Mesothelial cell of epicardium (in vitro differentiated cells): ENCODE results near the gene CCL25. TPM values are rescaled to one million over a fixed set of nuclear protein-coding genes. Genes with fewer than 3 reads are reported as not detected.

Experiments
- DNase-seq, 2 experiments: peaks; one replicate each; pipeline ENCODE4 v3.0.0; 2021; ENCODE audit warnings: low spot score in 2 of 2; ENCODE audit not compliant: unreplicated experiment in 2 of 2
- H3K27ac Mint-ChIP-seq: 2 replicates; pipeline ENCODE4 v1.8.0; 2021; ENCODE audit warnings: mixed read lengths
- H3K27me3 Mint-ChIP-seq: 2 replicates; pipeline ENCODE4 v1.8.0; 2021; ENCODE audit warnings: low read depth, mixed read lengths
- H3K36me3 Mint-ChIP-seq: 2 replicates; pipeline ENCODE4 v1.8.0; 2021; ENCODE audit warnings: mixed read lengths
- H3K4me1 Mint-ChIP-seq: 2 replicates; pipeline ENCODE4 v1.8.0; 2021; ENCODE audit warnings: mixed read lengths
- H3K4me3 Mint-ChIP-seq: 2 replicates; pipeline ENCODE4 v1.8.0; 2021; ENCODE audit warnings: mild to moderate bottlenecking, moderate library complexity, mixed read lengths
- H3K9me3 Mint-ChIP-seq: 2 replicates; pipeline ENCODE4 v1.8.0; 2021; ENCODE audit warnings: mixed read lengths
- total RNA-seq: library from RNA; stranded (reverse); gene quantifications from 3 replicates; pipeline ENCODE4 v1.2.1, GENCODE V29; 2021
- TF ChIP-seq, protein P1 (sequence below): fragments of 200-600 bp; sonication (generic); IDR thresholded peaks from one replicate; pipeline ENCODE4 v1.5.0; 2021; ENCODE audit warnings: antibody characterized with exemption; ENCODE audit not compliant: unreplicated experiment

CCL25 gene
- total RNA-seq, 1 donor from 2014 or later, result 0.42 TPM

DNA sequence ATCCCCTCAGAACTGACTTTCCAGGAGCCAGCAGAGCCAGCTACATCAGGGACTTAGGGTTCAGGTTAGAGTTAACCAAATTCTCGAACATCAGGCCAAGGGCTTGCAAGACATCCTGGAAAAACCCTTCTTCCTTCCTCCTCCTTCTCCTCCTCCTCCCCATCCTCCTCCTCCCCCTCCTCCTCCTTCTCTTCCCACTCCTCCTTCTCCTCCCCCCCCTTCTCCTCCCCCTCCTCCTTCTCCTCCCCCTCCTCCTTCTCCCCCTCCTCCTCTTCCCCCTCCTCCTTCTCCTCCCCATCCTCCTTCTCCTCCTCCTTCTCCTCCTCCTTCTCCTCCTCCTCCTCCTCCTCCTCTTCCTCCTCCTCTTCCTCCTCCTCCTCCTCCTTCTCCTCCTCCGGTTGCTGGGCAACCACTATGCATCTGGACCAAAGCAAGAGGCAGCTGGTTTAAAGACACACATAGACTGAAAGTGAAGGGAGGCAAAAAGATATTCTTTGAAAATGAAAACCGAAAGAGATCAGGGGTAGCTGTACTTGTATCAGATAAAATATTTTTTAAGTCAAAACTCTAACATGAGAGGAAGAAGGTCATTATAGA is 5.9 kb upstream of the CCL25 start:
- TF ChIP-seq, protein P1, sequence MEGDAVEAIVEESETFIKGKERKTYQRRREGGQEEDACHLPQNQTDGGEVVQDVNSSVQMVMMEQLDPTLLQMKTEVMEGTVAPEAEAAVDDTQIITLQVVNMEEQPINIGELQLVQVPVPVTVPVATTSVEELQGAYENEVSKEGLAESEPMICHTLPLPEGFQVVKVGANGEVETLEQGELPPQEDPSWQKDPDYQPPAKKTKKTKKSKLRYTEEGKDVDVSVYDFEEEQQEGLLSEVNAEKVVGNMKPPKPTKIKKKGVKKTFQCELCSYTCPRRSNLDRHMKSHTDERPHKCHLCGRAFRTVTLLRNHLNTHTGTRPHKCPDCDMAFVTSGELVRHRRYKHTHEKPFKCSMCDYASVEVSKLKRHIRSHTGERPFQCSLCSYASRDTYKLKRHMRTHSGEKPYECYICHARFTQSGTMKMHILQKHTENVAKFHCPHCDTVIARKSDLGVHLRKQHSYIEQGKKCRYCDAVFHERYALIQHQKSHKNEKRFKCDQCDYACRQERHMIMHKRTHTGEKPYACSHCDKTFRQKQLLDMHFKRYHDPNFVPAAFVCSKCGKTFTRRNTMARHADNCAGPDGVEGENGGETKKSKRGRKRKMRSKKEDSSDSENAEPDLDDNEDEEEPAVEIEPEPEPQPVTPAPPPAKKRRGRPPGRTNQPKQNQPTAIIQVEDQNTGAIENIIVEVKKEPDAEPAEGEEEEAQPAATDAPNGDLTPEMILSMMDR, result no peak
- Mint-ChIP-seq H3K27me3 (peaks cover 13% of the 10 kb centered on the region), H3K9me3 (no peaks in the 10 kb centered on the region), H3K27ac (no peak overlapping the region), H3K4me1 (no peaks in the 10 kb centered on the region), H3K36me3 (no peaks in the 10 kb centered on the region), H3K4me3 (no peak overlapping the region)
- no peak for DNase-seq

DNA sequence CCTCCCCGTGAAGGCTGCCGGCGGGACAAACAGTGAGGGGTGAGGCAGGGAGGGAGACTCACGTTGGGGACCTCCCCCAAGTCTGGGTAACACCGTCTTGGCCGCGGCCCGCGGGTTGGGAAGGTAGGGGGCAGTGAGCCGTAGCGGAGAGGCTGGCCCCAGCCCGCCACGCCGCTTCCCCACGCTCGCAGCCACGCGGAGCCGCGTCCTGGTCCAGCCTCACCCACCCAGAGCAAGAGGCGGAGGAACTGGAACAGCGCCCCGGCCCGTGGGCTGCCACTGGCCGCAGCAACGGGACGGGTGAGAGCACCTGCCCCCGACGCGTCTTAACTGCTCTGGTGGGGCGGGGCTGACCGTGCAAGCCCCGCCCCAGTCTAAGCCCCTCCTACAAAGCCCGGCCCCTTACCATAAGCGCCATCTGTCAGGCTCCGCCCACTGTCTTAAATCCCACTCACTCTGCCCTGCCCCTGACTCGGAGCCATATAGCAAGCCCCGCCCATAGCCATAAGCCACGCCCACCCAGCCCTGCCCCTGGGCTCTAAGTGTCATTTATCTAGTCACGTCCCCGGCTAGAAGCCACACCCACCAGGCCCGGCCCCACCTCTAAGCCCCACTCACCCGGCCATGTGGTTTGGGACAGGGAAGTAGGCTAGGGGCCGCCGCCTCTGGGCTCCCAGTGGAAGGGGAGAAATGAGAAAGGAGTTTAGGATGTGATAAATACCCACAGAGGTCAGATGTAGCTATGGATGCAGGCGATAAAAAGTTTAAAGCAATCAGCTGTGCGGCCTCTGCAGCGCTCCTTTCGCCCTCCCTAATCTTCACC is 2.1 kb upstream of the CCL25 start:
- H3K4me3 Mint-ChIP-seq, result peak overlapping the region; percentile 43
- H3K4me1 Mint-ChIP-seq, result no peaks in the 10 kb centered on the region
- H3K27ac Mint-ChIP-seq, result no peak overlapping the region
- DNase-seq, result peak; percentile 69 to 87
- no peaks in the 10 kb centered on the region for H3K36me3 Mint-ChIP-seq
- TF ChIP-seq, protein P1, result no peak
- H3K9me3 Mint-ChIP-seq, result no peaks in the 10 kb centered on the region
- peaks cover 13% of the 10 kb centered on the region for H3K27me3 Mint-ChIP-seq

DNA sequence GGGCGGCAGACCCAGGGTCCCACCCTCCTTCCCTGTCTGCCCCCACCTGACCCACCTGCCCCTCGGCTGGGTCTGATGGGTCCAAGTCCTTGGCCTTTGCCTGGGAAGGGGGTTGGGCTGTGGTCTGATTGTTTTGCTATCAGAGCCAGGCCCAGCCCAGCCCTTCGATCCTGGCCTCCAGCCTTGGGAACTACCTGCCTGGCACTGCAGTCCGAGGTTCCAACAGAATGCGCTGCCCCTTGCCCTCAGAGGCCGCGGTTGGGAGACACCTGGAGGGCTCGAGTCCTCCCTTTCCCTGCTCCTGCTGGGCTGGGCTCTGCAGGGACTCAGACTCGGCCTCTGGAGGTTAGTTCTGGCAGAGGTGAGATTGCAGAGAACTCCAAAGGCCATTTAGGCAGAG is 1.6 kb downstream of the CCL25 start:
- Mint-ChIP-seq H3K27ac (no peak overlapping the region), H3K4me3 (no peak overlapping the region), H3K27me3 (peaks cover 7% of the 10 kb centered on the region), H3K9me3 (no peaks in the 10 kb centered on the region), H3K36me3 (no peaks in the 10 kb centered on the region), H3K4me1 (no peaks in the 10 kb centered on the region)
- TF ChIP-seq, protein P1, result no peak
- no peak for DNase-seq

DNA sequence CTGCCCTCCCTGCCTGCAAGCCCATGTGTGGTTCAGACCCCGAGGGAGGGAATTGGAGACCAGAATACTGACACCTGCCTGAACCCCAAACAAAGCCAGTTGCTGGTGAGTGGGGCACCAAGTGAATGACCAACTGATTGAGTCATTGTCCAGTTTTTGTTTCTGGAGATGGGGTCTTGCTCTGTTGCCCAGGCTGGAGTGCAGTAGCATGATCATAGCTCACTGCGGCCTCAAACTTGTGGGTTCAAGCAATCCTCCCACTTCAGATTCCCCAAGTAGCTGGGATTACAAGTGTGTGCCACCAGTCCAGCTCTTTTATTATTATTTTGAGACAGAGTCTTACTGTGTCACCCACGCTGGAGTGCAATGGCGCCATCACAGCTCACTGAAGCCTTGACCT is 4.0 kb downstream of the CCL25 start:
- no peak for DNase-seq
- Mint-ChIP-seq H3K36me3 (peaks cover 8% of the 10 kb centered on the region), H3K27me3 (no peaks in the 10 kb centered on the region), H3K4me3 (no peak overlapping the region), H3K9me3 (no peaks in the 10 kb centered on the region), H3K4me1 (no peaks in the 10 kb centered on the region), H3K27ac (no peak overlapping the region)
- TF ChIP-seq, protein P1, result no peak

DNA sequence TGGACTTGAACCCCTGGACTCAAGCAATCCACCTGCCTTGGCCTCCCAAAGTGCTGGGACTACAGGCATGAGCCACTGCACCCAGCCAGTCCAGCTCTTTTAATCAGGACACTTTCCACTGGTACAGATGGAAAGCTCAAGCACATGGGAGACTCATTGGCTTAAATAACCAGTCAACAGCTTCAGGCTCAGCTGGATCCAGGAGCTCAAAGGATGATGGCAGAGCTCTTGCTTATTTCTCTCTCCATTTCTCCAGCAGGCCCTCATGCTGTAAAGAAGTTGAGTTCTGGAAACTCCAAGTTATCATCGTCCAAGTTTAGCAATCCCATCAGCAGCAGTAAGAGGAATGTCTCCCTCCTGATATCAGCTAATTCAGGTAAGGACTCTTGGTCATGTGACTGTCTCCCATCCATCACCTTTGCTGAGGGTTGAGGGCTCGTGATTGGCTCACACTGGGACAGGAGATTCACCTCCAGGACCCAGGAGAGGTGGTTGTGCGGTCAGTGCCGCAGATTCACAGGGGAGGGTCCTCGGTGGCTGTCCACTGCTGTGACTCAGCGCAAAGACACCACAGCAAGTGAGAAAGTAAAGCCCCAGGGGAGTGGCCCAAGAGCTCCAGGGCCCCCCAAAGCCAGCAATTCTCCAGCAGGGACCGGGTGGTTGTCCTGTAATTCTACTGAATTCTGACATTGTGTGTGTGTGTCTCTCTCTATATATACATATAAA is 5.1 kb downstream of the CCL25 start:
- Mint-ChIP-seq H3K4me3 (no peak overlapping the region), H3K27ac (no peak overlapping the region), H3K27me3 (no peaks in the 10 kb centered on the region), H3K9me3 (no peaks in the 10 kb centered on the region), H3K36me3 (peaks cover 10% of the 10 kb centered on the region), H3K4me1 (no peaks in the 10 kb centered on the region)
- TF ChIP-seq, protein P1, result no peak
- no peak for DNase-seq
